H1 (cell line): ENCODE results near the gene UNC80. TPM values are rescaled to one million over a fixed set of nuclear protein-coding genes. Genes with fewer than 3 reads are reported as not detected.

Experiments used
- CTCF ChIA-PET: fragments of 300-600 bp; sonication (Branson Sonifier 250); formaldehyde crosslinking; loops from one replicate; lab custom pipeline; 2021; ENCODE audit not compliant: partially characterized antibody; lab: Charles Lee
- POLR2A ChIA-PET: fragments of 300-600 bp; sonication (Branson Sonifier 250); formaldehyde crosslinking; loops from one replicate; lab custom pipeline; 2021; ENCODE audit warnings: inconsistent platforms; ENCODE audit not compliant: partially characterized antibody; lab: Charles Lee
- DNase-seq, 2 experiments: peaks; one replicate each; pipeline versions ENCODE4 v3.0.0 to v3.0.0-alpha.2; 2010 to 2022; ENCODE audit warnings: low spot score in 2 of 2, low read depth in 1 of 2, mixed read lengths in 1 of 2
- FAIRE-seq: peaks from 2 replicates; lab custom pipeline; 2011; peaks lifted over from hg19 to GRCh38; lab: Jason Lieb, UNC
- H2AFZ ChIP-seq: 2 replicates; pipeline ENCODE4 v1.8.1; 2012; ENCODE audit warnings: low read length, inconsistent platforms
- H2AK5ac ChIP-seq: 2 replicates; pipeline ENCODE4 v1.6.1; 2013; ENCODE audit warnings: low read depth, low read length
- H2BK120ac ChIP-seq: replicated peaks from 2 replicates; pipeline ENCODE3; 2013; ENCODE audit warnings: low read depth, low read length, inconsistent platforms
- H2BK12ac ChIP-seq: 2 replicates; pipeline ENCODE4 v1.6.1; 2013; ENCODE audit warnings: low read depth, low read length
- H2BK15ac ChIP-seq: 2 replicates; pipeline ENCODE4 v1.6.1; 2013; ENCODE audit warnings: low read length
- H2BK20ac ChIP-seq: 2 replicates; pipeline ENCODE4 v1.6.1; 2013; ENCODE audit warnings: low read length
- H2BK5ac ChIP-seq: 2 replicates; pipeline ENCODE4 v1.6.1; 2013; ENCODE audit warnings: low read depth, low read length
- H3K14ac ChIP-seq: 2 replicates; pipeline ENCODE4 v1.6.1; 2013; ENCODE audit warnings: inconsistent platforms; ENCODE audit not compliant: insufficient read length
- H3K18ac ChIP-seq: 2 replicates; pipeline ENCODE4 v1.6.1; 2013; ENCODE audit warnings: low read length; ENCODE audit errors: extremely low read depth
- H3K23ac ChIP-seq: 2 replicates; pipeline ENCODE4 v1.6.1; 2013; ENCODE audit warnings: inconsistent platforms; ENCODE audit not compliant: insufficient read length
- H3K23me2 ChIP-seq: 2 replicates; pipeline ENCODE4 v1.6.1; 2013; ENCODE audit warnings: low read depth, low read length
- H3K27ac ChIP-seq: 2 replicates; pipeline ENCODE4 v1.6.1; 2011; ENCODE audit warnings: low read depth, low read length, inconsistent platforms
- H3K27me3 ChIP-seq, 4 experiments: replicated peaks in 1 of 4; 1 replicate in 1 of 4; 2 replicates in 3 of 4; pipeline versions ENCODE4 v1.6.1 to v1.8.1; 2011 to 2013; ENCODE audit warnings: low read length in 3 of 4, mild to moderate bottlenecking in 3 of 4, inconsistent platforms in 2 of 4, mixed read lengths in 2 of 4, moderate library complexity in 1 of 4; ENCODE audit not compliant: control insufficient read depth in 3 of 4, insufficient read depth in 3 of 4; ENCODE audit errors: extremely low read depth in 1 of 4
- H3K36me3 ChIP-seq, 4 experiments: 2 replicates each; pipeline versions ENCODE4 v1.6.1 to v1.8.1; 2011 to 2013; ENCODE audit warnings: mild to moderate bottlenecking in 4 of 4, low read length in 3 of 4, moderate library complexity in 2 of 4, control low read depth in 1 of 4, inconsistent platforms in 1 of 4; ENCODE audit not compliant: insufficient read depth in 4 of 4, control insufficient read depth in 2 of 4
- H3K4ac ChIP-seq: replicated peaks from 2 replicates; pipeline ENCODE3; 2013; ENCODE audit warnings: low read length, low read depth, mixed read lengths, inconsistent platforms; ENCODE audit not compliant: insufficient read length
- H3K4me1 ChIP-seq, 4 experiments: replicated peaks in 1 of 4; 1 replicate in 1 of 4; 2 replicates in 3 of 4; pipeline versions ENCODE4 v1.6.1 to v1.8.1; 2011 to 2013; ENCODE audit warnings: low read length in 3 of 4, inconsistent platforms in 2 of 4, mixed read lengths in 1 of 4; ENCODE audit not compliant: insufficient read depth in 4 of 4, control insufficient read depth in 3 of 4
- H3K4me2 ChIP-seq, 2 experiments: 2 replicates each; pipeline versions ENCODE4 v1.6.1 to v1.8.1; 2011 to 2013; ENCODE audit warnings: low read depth in 2 of 2, low read length in 2 of 2, control low read depth in 1 of 2, inconsistent platforms in 1 of 2, mild to moderate bottlenecking in 1 of 2; ENCODE audit not compliant: insufficient read depth in 1 of 2
- H3K4me3 ChIP-seq, 4 experiments: fragments of 200-600, 300-600 bp in 1 of 4; sonication (generic), shearing (Covaris generic), sonication (Bioruptor Twin) in 1 of 4; 2 replicates each; pipeline versions ENCODE4 v1.5.1 to v1.8.1; 2011 to 2016; ENCODE audit warnings: low read length in 4 of 4, low read depth in 3 of 4, control low read depth in 2 of 4, inconsistent platforms in 2 of 4, mild to moderate bottlenecking in 2 of 4, mixed read lengths in 1 of 4, moderate library complexity in 1 of 4; ENCODE audit not compliant: insufficient read depth in 2 of 4; ENCODE audit errors: extremely low read depth in 1 of 4
- H3K56ac ChIP-seq: replicated peaks from 2 replicates; pipeline ENCODE3; 2013; ENCODE audit warnings: low read depth, mild to moderate bottlenecking, mixed read lengths, low read length, inconsistent platforms; ENCODE audit not compliant: insufficient read length
- H3K79me1 ChIP-seq: 2 replicates; pipeline ENCODE4 v1.6.1; 2013; ENCODE audit warnings: low read depth, low read length, control low read depth
- H3K79me2 ChIP-seq, 2 experiments: 2 replicates each; pipeline versions ENCODE4 v1.6.1 to v1.8.1; 2012 to 2013; ENCODE audit warnings: low read length in 2 of 2, mild to moderate bottlenecking in 2 of 2, inconsistent platforms in 1 of 2; ENCODE audit not compliant: insufficient read depth in 2 of 2, control insufficient read depth in 1 of 2
- H3K9ac ChIP-seq, 4 experiments: replicated peaks in 1 of 4; 1 replicate in 1 of 4; 2 replicates in 3 of 4; pipeline versions ENCODE4 v1.6.1 to v1.8.1; 2011 to 2013; ENCODE audit warnings: low read depth in 3 of 4, low read length in 3 of 4, control low read depth in 2 of 4, mild to moderate bottlenecking in 2 of 4, moderate library complexity in 2 of 4, inconsistent platforms in 1 of 4; ENCODE audit errors: extremely low read depth in 1 of 4
- H3K9me3 ChIP-seq, 2 experiments: 2 replicates each; pipeline versions ENCODE4 v1.6.1 to v1.8.1; 2012 to 2013; ENCODE audit warnings: mild to moderate bottlenecking in 2 of 2, moderate library complexity in 2 of 2, control low read depth in 1 of 2, inconsistent platforms in 1 of 2, low read depth in 1 of 2, low read length in 1 of 2, mixed read lengths in 1 of 2; ENCODE audit not compliant: insufficient read depth in 2 of 2
- H4K20me1 ChIP-seq, 2 experiments: replicated peaks in 1 of 2; 2 replicates each; pipeline versions ENCODE3 to v1.8.1; 2011 to 2013; ENCODE audit warnings: inconsistent platforms in 2 of 2, low read length in 2 of 2, mild to moderate bottlenecking in 1 of 2; ENCODE audit not compliant: insufficient read depth in 2 of 2, control insufficient read depth in 1 of 2
- H4K5ac ChIP-seq: 2 replicates; pipeline ENCODE4 v1.6.1; 2013; ENCODE audit warnings: low read length, low read depth, mixed read lengths, inconsistent platforms; ENCODE audit not compliant: insufficient read length
- H4K8ac ChIP-seq: 2 replicates; pipeline ENCODE4 v1.8.0; 2013; ENCODE audit warnings: mild to moderate bottlenecking, moderate library complexity, low read length, inconsistent platforms; ENCODE audit not compliant: insufficient read depth; ENCODE audit errors: extremely low read depth
- H4K91ac ChIP-seq: replicated peaks from 2 replicates; pipeline ENCODE3; 2013; ENCODE audit warnings: low read length, mixed read lengths, inconsistent platforms; ENCODE audit not compliant: insufficient read length
- SAP30 ChIP-seq: fragments of 300-600 bp; sonication (generic); IDR thresholded peaks from 2 replicates; pipeline ENCODE4 v1.7.1; 2012; ENCODE audit warnings: low read length, moderate library complexity, mild to moderate bottlenecking, inconsistent platforms; ENCODE audit not compliant: insufficient read depth, insufficient replicate concordance
- WGBS, 2 experiments: shearing (Covaris generic) in 1 of 2; methylation state at CpG; one replicate each; pipeline versions ENCODE4 v1.1.6 to v1.1.7; 2013 to 2015; ENCODE audit warnings: low lambda C conversion rate in 2 of 2, mixed read lengths in 2 of 2, inconsistent platforms in 1 of 2, low coverage in 1 of 2, missing lambda C conversion rate in 1 of 2; ENCODE audit not compliant: insufficient replicate concordance in 2 of 2, insufficient coverage in 1 of 2, insufficient read length in 1 of 2; ENCODE audit errors: extremely low coverage in 1 of 2, missing lambda C conversion rate in 1 of 2; 5-methylcytosine and 5-hydroxymethylcytosine counted together
- polyA plus RNA-seq, 7 experiments: library from polyadenylated mRNA; depleted of rRNA in 3 of 7; stranded (reverse) in 5 of 7; unstranded in 2 of 7; fragments of >200 nt in 5 of 7; fragments of 200-250 nt in 2 of 7; gene quantifications; 1 replicate in 5 of 7; 2 replicates in 1 of 7; 4 replicates in 1 of 7; pipeline versions ENCODE4 v1.2.1 to v1.2.3, GENCODE V29; 2011 to 2013; ENCODE audit warnings: missing spikeins in 2 of 7, mixed read lengths in 2 of 7
- total RNA-seq: library from RNA; stranded (reverse); fragmentation: NEBNext Ultra II Directional; extraction: Animal tissue kit (Norgen Biotek cat#: 25700); gene quantifications from 2 replicates; pipeline ENCODE4 v1.2.1, GENCODE V29; 2021

Gene UNC80
- total and polyA plus RNA-seq, 2 of the 8 experiments (the other 6 are each of a cell fraction or from before 2014, with no cell fraction given), result 0.53 to 0.56 TPM

GRCh38 chr2:209763106-209763505 lies 8.5 kb upstream of the UNC80 start:
- H3K4ac ChIP-seq, result no peak overlapping the region
- peaks cover 23 to 72% (median 47%) of the 10 kb centered on the region in 4 experiments for H3K27me3 ChIP-seq
- ChIA-PET POLR2A (no interaction called here), CTCF (interaction anchor here (1.0 to 1.4 kb wide), 2 partner anchors 8 to 23 kb away, joined by 3 read pairs; no protein-coding TSS in a partner anchor)
- H3K27ac ChIP-seq, result no peak overlapping the region
- WGBS, 2 experiments, result 79% methylated on average over 3 of the region's 3 CpGs; no CpG with 5 or more reads in 1 of the 2 experiments
- no peak overlapping the region for H4K5ac ChIP-seq
- no peak overlapping the region for H3K4me2 ChIP-seq
- DNase-seq (no peak), FAIRE-seq (no peak)
- no peak overlapping the region for H3K14ac ChIP-seq
- no peak for TF ChIP-seq SAP30
- no peaks in the 10 kb centered on the region for H4K20me1 ChIP-seq
- H3K23ac ChIP-seq, result no peak overlapping the region
- no peaks in the 10 kb centered on the region for H3K79me1 ChIP-seq
- H3K23me2 ChIP-seq, result no peaks in the 10 kb centered on the region
- H3K9me3 ChIP-seq, result no peaks in the 10 kb centered on the region; a peak in 1 of 4 replicates
- H2AFZ ChIP-seq, result no peak overlapping the region
- H3K18ac ChIP-seq, result no peak overlapping the region
- no peaks in the 10 kb centered on the region for H3K4me1 ChIP-seq
- H3K56ac ChIP-seq, result no peak overlapping the region
- no peak overlapping the region for H4K8ac ChIP-seq
- H3K79me2 ChIP-seq, result no peaks in the 10 kb centered on the region
- H4K91ac ChIP-seq, result no peak overlapping the region
- no peak overlapping the region for H3K9ac ChIP-seq
- H2BK12ac ChIP-seq, result no peak overlapping the region
- no peak overlapping the region for H2BK20ac ChIP-seq
- H2AK5ac ChIP-seq, result no peak overlapping the region
- H3K4me3 ChIP-seq, result no peak overlapping the region
- H2BK120ac ChIP-seq, result no peak overlapping the region
- H2BK5ac ChIP-seq, result no peak overlapping the region
- no peak overlapping the region for H2BK15ac ChIP-seq
- H3K36me3 ChIP-seq, result no peaks in the 10 kb centered on the region
